ENCODE measurements around the gene BCKDK. TPM values are rescaled to one million over a fixed set of nuclear protein-coding genes. Genes with fewer than 3 reads are reported as not detected.

The BCKDK gene
- total RNA-seq, 1 experiment from 2014 or later, result 47.7 TPM

- no TSS peak for BruUV-seq (replicated peaks)
- DNase-seq, result no peak
- ATAC-seq, result no peak
Measured at GRCh38 chr16:31106509-31107464, 1.4 kb upstream of the BCKDK start.

GRCh38 chr16:31107465-31107867 is 720 bp upstream of the BCKDK start:
- Histone ChIP-seq H3K36me3 (ENCODE audit: low read depth, low read length) (peaks cover 8% of the 10 kb centered on the region; the same call in 1 of the 2 replicates), H3K9ac (ENCODE audit: low read length) (no peak overlapping the region), H3K4me2 (ENCODE audit: low read length) (peak overlapping the region; percentile 88; the same call in 1 of the 2 replicates), H3F3A (ENCODE audit: low read length, unreplicated experiment) (no peaks in the 10 kb centered on the region), H3K79me2 (ENCODE audit: low read length) (peaks cover 15% of the 10 kb centered on the region), H3K27me3 (ENCODE audit: low read length) (no peaks in the 10 kb centered on the region), H4K20me1 (ENCODE audit: low read length) (no peaks in the 10 kb centered on the region), H3K4me3 (ENCODE audit: low read length) (no peak overlapping the region), H3K9me2 (replicated peaks; ENCODE audit: low read length) (no peaks in the 10 kb centered on the region), H2AFZ (ENCODE audit: low read length) (peak overlapping the region; percentile 93; the same call in 1 of the 2 replicates), H3K27ac (ENCODE audit: low read length) (no peak overlapping the region), H3K9me3 (ENCODE audit: low read length) (no peaks in the 10 kb centered on the region), H3K4me1 (ENCODE audit: insufficient read depth, low read length) (peaks cover 17% of the 10 kb centered on the region)
- no peak for ATAC-seq
- no TSS peak for BruUV-seq (replicated peaks)
- POLR2A ChIA-PET (ENCODE audit: unreplicated experiment), result no interaction called here
- no peak for DNase-seq
- intact Hi-C loops (cut with micrococcal nuclease), result no loop called here
- CTCF ChIA-PET, result no interaction called here
- TF ChIP-seq CTCF (conservative IDR thresholded peaks at IDR 0.05; ENCODE audit: low read depth, low read length), result no peak
- TF ChIP-seq EZH2 (IDR thresholded peaks at IDR 0.05; ENCODE audit: low read length, unreplicated experiment), result no peak
- TF ChIP-seq EZH2phosphoT487 (IDR thresholded peaks at IDR 0.05; ENCODE audit: borderline replicate concordance, low read length), result no peak

More at GRCh38 chr16:31106509-31107464, 1.4 kb upstream of the BCKDK start:
- Histone ChIP-seq H3K9me3 (ENCODE audit: low read length) (no peaks in the 10 kb centered on the region), H3K4me1 (ENCODE audit: insufficient read depth, low read length) (peaks cover 17% of the 10 kb centered on the region), H3K27ac (ENCODE audit: low read length) (no peak overlapping the region), H3K36me3 (ENCODE audit: low read depth, low read length) (0 out of 2 replicates have a peak, but pooled peaks cover 2% of the 10 kb centered on the region), H3K4me2 (ENCODE audit: low read length) (no peak overlapping the region), H3K79me2 (ENCODE audit: low read length) (peaks cover 15% of the 10 kb centered on the region), H3K9ac (ENCODE audit: low read length) (no peak overlapping the region), H3K9me2 (replicated peaks; ENCODE audit: low read length) (no peaks in the 10 kb centered on the region), H2AFZ (ENCODE audit: low read length) (no peak overlapping the region), H4K20me1 (ENCODE audit: low read length) (no peaks in the 10 kb centered on the region), H3F3A (ENCODE audit: low read length, unreplicated experiment) (no peaks in the 10 kb centered on the region), H3K27me3 (ENCODE audit: low read length) (no peaks in the 10 kb centered on the region), H3K4me3 (ENCODE audit: low read length) (no peak overlapping the region)
- CTCF ChIA-PET, result no interaction called here
- intact Hi-C loops (cut with micrococcal nuclease), result no loop called here
- TF ChIP-seq CTCF (conservative IDR thresholded peaks at IDR 0.05; ENCODE audit: low read depth, low read length) (no peak), EZH2 (IDR thresholded peaks at IDR 0.05; ENCODE audit: low read length, unreplicated experiment) (no peak), EZH2phosphoT487 (IDR thresholded peaks at IDR 0.05; ENCODE audit: borderline replicate concordance, low read length) (no peak)
- POLR2A ChIA-PET (ENCODE audit: unreplicated experiment), result no interaction called here
